NCI-H524 (cell line): ENCODE data around the gene MAN2A2.

Experiments
- DNase-seq, 2 experiments: peaks; one replicate each; lab custom pipeline; 2025; lab: John Stamatoyannopoulos, UW

The MAN2A2 gene

GRCh38 chr15:90960298-90961091, 57.4 kb downstream of the MAN2A2 start:
- no peak for DNase-seq

GRCh38 chr15:90962021-90962420, 58.9 kb downstream of the MAN2A2 start:
- no peak for DNase-seq

- DNase-seq, result no peak
These were observed 63.2 kb downstream of the MAN2A2 start for GRCh38 chr15:90966262-90966661.

- no peak for DNase-seq
These were observed 64.1 kb downstream of the MAN2A2 start for GRCh38 chr15:90967206-90967605.

GRCh38 chr15:90968434-90968833, 65.3 kb downstream of the MAN2A2 start:
- no peak for DNase-seq

DNA sequence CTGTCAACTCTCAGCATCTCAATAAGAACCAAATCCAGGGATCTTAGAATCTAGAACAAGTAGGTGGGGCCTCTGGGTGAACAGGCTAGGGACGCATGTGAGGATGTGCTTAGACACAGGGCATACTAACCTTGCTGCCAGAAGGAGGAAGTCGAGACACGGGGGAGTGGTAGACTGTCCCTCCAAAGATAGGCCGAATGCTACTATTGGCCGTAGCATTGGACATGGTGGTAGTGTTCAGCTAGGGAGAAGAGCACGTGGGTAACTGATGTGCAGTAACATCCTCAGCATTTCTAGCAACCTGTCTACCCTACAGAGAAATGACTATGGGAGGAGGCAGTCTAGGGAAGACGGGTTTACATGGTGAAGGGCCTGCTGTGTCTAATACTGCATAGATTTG, 67.2 kb downstream of the MAN2A2 start:
- DNase-seq, result no peak

DNA sequence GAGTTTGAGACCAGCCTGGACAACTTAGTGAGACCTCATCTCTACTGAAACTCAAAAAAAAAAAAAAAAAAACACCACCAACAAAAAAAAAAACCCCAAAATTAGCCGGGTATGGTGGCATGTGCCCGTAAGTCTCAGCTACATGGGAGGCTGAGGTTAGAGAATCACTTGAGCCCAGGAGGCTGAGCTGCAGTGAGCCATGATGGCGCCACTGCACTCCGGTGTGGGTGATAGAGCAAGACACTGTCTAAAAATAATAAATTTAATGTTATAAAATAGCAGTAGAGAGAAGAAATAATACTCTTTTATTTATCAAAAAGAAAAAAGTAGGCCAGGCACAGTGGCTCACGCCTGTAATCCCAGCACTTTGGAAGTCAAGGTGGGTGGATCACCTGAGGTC, 69.0 kb downstream of the MAN2A2 start:
- no peak for DNase-seq
